OCI-M2 (cell line): ENCODE results near the gene PHF20.
"Not testable (repeated sequence)": the region's sequence is repeated elsewhere in the genome, so short reads cannot be mapped to it uniquely, and the experiment has no call there.

ENCODE experiments used
- DNase-seq: peaks from one replicate; lab custom pipeline; 2025; ENCODE audit not compliant: unreplicated experiment; lab: John Stamatoyannopoulos, UW

PHF20 gene

GRCh38 chr20:35773154-35773751 lies 1.4 kb downstream of the PHF20 start:
- DNase-seq: no peak

- no peak for DNase-seq
Observed at GRCh38 chr20:35774391-35774790, 2.6 kb downstream of the PHF20 start.

- DNase-seq: no peak
Observed at GRCh38 chr20:35776513-35777101, 4.8 kb downstream of the PHF20 start.

GRCh38 chr20:35783811-35784210 lies 12.0 kb downstream of the PHF20 start:
- DNase-seq: not testable (repeated sequence)

DNA sequence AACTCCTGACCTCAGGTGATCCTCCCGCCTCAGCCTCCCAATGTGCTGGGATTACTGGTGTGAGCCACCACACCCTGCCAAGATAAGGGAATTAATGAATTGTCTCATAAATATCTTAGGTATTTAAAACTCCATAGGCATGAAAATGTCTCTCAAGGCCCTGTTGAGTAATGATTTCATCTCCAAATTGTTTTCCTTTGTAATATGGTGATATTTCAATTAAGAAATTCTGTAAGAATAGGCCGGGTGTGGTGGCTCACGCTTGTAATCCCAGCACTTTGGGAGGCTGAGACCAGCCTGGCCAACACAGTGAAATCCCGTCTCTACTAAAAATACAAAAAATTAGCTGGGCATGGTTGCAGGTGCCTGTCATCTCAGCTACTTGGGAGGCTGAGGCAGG lies 13.7 kb downstream of the PHF20 start:
- not testable (repeated sequence) for DNase-seq

GRCh38 chr20:35788796-35789195 lies 17.0 kb downstream of the PHF20 start:
- DNase-seq: no peak

GRCh38 chr20:35791097-35791496 lies 19.3 kb downstream of the PHF20 start:
- no peak for DNase-seq

DNA sequence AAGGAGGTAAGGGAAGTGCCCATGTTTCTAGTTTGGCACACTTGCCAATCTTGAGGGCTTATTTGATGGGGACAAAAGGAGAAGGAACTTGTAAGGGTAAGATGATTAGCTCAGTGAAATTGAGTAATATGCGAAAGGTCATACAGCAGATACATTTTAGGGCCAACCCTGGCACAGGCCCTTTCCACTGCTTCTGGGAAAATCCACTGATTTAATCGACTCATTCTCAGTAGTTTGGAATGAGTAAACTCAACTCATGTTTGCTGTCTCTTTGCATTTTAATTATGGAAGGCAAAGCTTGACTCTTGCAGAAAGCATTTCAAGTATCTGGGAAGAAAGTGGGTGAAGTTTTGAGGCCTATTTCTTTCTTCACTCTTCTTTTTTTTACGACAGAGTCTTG lies 20.0 kb downstream of the PHF20 start:
- DNase-seq: no peak

GRCh38 chr20:35792740-35793139 lies 20.9 kb downstream of the PHF20 start:
- DNase-seq: no peak

- no peak for DNase-seq
Observed at GRCh38 chr20:35796571-35796970, 24.8 kb downstream of the PHF20 start.

- no peak for DNase-seq
Observed at GRCh38 chr20:35801865-35802264, 30.1 kb downstream of the PHF20 start.

GRCh38 chr20:35806075-35806474 lies 34.3 kb downstream of the PHF20 start:
- DNase-seq: no peak

DNA sequence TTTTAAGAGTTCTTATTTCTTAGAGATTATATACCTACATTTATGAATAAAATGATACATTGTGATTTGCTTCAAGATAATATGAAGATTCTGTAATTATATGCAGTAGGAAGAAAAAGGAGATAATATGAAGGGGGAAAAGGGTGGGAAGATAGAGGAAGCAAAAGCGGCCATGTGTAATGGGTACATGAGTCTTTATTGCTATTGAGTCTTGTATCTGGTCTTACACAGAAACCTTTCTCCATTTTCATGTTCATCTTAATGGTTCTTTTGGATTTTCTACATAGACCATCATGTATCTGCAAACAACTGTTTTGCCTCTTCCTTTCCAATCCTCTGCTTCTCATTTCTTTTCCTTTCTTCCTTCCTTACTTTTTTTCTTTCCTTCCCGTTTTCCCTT lies 36.1 kb downstream of the PHF20 start:
- no peak for DNase-seq

DNA sequence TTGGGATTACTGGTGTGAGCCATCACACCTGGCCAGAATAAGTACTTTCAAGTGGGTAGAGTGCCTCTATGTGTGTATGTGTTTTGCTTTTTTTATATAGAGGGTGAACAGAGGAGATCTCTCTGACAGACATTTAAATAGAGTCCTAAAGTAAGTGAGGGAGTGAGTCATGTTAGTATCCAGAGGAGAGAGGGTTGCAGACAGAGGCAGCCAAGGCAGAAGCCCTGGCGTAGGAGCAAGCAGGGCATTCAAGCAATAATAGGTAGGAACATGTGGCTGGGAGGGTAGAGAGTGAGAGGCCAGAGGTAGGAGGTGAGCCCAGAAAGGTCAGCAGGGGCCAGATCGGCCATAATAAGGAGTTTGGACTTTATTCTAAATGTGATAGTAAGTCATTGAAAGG lies 48.9 kb downstream of the PHF20 start:
- DNase-seq: no peak

DNA sequence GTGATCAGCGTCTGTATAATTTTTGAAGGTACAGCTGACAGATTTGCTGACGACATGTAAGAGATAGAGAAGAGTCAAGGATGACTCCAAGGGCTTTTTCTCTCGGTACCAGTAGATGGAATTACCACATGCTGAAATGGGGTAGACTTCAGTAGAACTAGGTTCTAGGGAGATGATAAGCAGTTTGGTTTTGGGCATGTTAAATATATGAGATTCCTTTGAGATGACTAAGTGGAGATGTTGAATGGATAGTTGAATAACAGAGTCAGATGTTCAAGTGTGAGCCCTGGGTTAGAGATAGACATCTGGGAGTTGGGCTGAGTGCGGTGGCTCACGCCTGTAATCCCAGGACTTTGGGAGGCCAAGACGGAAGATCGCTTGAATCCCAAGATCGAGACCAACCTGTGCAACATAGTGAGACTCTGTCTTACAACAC lies 50.0 kb downstream of the PHF20 start:
- no peak for DNase-seq

DNA sequence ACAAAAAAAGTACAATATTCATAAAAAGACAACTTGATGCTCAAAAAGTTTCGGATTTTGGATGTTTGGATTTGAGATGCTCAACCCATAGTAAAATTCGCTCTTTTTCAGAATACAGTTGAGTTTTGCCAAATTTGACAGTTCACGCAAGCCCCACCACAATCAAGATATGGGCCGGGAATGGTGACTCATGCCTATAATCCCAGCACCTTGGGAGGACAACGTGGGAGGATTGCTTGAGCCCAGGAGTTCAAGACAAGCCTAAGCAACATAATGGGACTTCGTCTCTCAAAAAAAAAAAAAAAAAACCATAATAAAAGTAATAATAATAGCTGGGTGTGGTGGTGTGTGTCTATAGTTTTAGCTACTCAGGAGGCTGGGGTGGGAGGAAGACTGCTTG lies 51.3 kb downstream of the PHF20 start:
- no peak for DNase-seq

GRCh38 chr20:35823937-35824336 lies 52.1 kb downstream of the PHF20 start:
- no peak for DNase-seq

GRCh38 chr20:35826397-35826998 lies 54.7 kb downstream of the PHF20 start:
- no peak for DNase-seq

DNA sequence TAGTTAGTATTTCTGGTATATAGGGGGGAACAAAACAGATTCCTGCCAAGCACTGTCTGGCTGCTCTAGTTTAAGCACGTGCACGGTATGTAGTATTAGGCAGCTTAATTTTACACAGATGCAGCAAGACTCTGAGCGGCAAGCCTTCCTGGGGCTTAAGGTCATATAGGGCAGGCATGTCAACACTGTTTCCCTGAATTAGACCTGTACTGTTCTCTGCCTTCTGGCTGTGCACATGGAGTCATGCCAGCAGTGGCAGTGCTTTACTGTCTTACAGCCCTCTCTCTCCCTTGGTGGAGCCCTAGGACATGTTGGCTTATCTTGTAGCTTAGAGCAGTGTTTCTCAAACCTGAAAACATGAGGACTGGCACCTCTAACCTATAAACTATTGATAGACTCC lies 56.6 kb downstream of the PHF20 start:
- DNase-seq: no peak

DNA sequence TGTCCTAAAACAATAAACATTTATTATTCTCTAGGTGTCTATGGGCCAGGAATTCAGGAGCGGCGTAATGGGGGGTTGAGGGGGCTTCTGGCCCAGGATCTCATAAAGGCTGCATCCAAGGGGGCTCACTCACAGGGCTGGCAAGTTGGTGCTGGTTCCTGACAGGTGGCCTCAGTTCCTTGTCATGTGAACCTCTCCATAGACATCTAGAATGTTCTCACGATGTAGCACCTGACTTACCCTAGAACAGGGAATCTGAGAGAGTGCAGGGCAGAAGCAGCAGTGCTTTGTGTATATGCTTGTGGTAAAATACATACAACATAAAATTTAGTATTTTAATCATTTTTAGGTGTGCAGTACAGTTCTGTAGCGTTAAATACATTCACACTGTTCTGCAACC lies 57.1 kb downstream of the PHF20 start:
- no peak for DNase-seq

- no peak for DNase-seq
Observed at GRCh38 chr20:35830264-35830663, 58.4 kb downstream of the PHF20 start.

DNA sequence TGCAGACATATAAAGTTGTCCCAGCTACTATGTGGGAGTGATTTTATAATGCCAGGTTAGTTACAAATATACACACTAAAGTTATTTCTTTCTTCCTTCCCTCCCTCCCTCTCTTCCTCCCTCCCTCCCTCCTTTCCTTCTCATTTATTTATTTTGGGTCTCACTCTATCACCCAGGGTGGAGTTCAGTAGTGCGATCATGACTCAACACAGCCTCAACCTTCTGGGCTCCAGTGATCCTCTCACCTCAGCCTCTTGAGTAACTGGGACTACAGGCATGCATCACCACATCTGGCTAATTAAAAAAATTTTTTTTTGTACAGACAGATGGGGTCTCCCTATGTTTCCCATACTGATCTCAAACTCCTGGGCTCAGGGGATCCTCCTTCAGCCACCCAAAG lies 59.2 kb downstream of the PHF20 start:
- no peak for DNase-seq

DNA sequence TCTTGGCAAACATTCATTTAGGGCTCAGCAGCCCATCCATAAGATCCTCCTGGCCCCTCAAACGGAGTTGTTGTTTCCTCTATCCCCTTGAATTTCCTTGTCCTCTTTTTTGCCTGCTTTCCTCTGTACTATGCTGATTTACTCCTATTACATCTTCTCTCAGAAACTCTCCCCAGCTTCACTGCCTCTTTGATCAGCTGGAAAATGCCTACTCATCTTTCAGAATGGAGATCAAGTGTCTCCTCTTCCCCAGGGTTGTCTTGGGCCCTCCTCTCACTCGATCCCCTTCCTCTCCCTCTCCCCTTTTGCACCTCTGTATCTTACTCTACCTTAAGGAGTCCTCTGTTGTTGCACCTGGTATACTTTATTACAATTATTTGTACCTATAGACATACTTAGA lies 60.2 kb downstream of the PHF20 start:
- DNase-seq: no peak
